ENCODE results near the gene SAXO1. TPM values are rescaled to one million over a fixed set of nuclear protein-coding genes. Genes with fewer than 3 reads are reported as not detected.

Gene SAXO1
- total RNA-seq, 1 donor from 2014 or later: 0.17 TPM

GRCh38 chr9:18893491-18893890, 139.5 kb downstream of the SAXO1 start:
- Mint-ChIP-seq H3K36me3 (ENCODE audit: low read depth) (peaks cover 10% of the 10 kb centered on the region), H3K9me3 (ENCODE audit: low read depth) (peaks cover 21% of the 10 kb centered on the region), H3K27ac (ENCODE audit: unreplicated experiment) (no peak overlapping the region), H3K27me3 (ENCODE audit: low read depth) (no peaks in the 10 kb centered on the region), H3K4me1 (ENCODE audit: low read depth) (peaks cover 16% of the 10 kb centered on the region), H3K4me3 (ENCODE audit: unreplicated experiment) (no peak overlapping the region)
- DNase-seq (ENCODE audit: low spot score): no peak
- TF ChIP-seq CTCF (IDR thresholded peaks at IDR 0.05): no peak

- H3K27ac Mint-ChIP-seq (ENCODE audit: unreplicated experiment): no peak overlapping the region
These were observed 140.0 kb downstream of the SAXO1 start for GRCh38 chr9:18893046-18893445.

GRCh38 chr9:18891946-18892670, 140.9 kb downstream of the SAXO1 start:
- Mint-ChIP-seq H3K27ac (ENCODE audit: unreplicated experiment) (no peak overlapping the region), H3K9me3 (ENCODE audit: low read depth) (peaks cover 16% of the 10 kb centered on the region), H3K4me1 (ENCODE audit: low read depth) (peaks cover 16% of the 10 kb centered on the region), H3K27me3 (ENCODE audit: low read depth) (no peaks in the 10 kb centered on the region), H3K4me3 (ENCODE audit: unreplicated experiment) (no peak overlapping the region), H3K36me3 (ENCODE audit: low read depth) (peaks cover 7% of the 10 kb centered on the region)
- DNase-seq (ENCODE audit: low spot score): no peak
- no peak for TF ChIP-seq CTCF (IDR thresholded peaks at IDR 0.05)

More at GRCh38 chr9:18893046-18893445, 140.0 kb downstream of the SAXO1 start:
- no peak for TF ChIP-seq CTCF (IDR thresholded peaks at IDR 0.05)
- Mint-ChIP-seq H3K9me3 (ENCODE audit: low read depth) (peaks cover 17% of the 10 kb centered on the region), H3K27me3 (ENCODE audit: low read depth) (no peaks in the 10 kb centered on the region), H3K4me3 (ENCODE audit: unreplicated experiment) (no peak overlapping the region), H3K4me1 (ENCODE audit: low read depth) (peaks cover 16% of the 10 kb centered on the region), H3K36me3 (ENCODE audit: low read depth) (peaks cover 7% of the 10 kb centered on the region)
- DNase-seq (ENCODE audit: low spot score): no peak

- no peak for TF ChIP-seq CTCF (IDR thresholded peaks at IDR 0.05)
- Mint-ChIP-seq H3K27ac (ENCODE audit: unreplicated experiment) (peak overlapping the region; percentile 8), H3K36me3 (ENCODE audit: low read depth) (peaks cover 2% of the 10 kb centered on the region), H3K27me3 (ENCODE audit: low read depth) (no peaks in the 10 kb centered on the region), H3K4me3 (ENCODE audit: unreplicated experiment) (no peak overlapping the region), H3K9me3 (ENCODE audit: low read depth) (peaks cover 7% of the 10 kb centered on the region), H3K4me1 (ENCODE audit: low read depth) (peaks cover 16% of the 10 kb centered on the region)
- DNase-seq (ENCODE audit: low spot score): no peak
These were observed 142.6 kb downstream of the SAXO1 start for GRCh38 chr9:18890372-18890771.

GRCh38 chr9:18889550-18889949, 143.5 kb downstream of the SAXO1 start:
- Mint-ChIP-seq H3K9me3 (ENCODE audit: low read depth) (peaks cover 6% of the 10 kb centered on the region), H3K36me3 (ENCODE audit: low read depth) (peaks cover under 1% of the 10 kb centered on the region), H3K27ac (ENCODE audit: unreplicated experiment) (no peak overlapping the region), H3K4me3 (ENCODE audit: unreplicated experiment) (no peak overlapping the region), H3K4me1 (ENCODE audit: low read depth) (peaks cover 16% of the 10 kb centered on the region), H3K27me3 (ENCODE audit: low read depth) (no peaks in the 10 kb centered on the region)
- TF ChIP-seq CTCF (IDR thresholded peaks at IDR 0.05): no peak
- DNase-seq (ENCODE audit: low spot score): no peak

Data from chondrocyte (in vitro differentiated cells).